Activated CD4-positive, alpha-beta memory T cell treated with anti-CD3 and anti-CD28 coated beads, Interleukin-2, amount 10 ng/mL, durations not matched to agents 7 days and 5 days (primary cell): ENCODE measurements around the gene PPP4R4. TPM values are rescaled to one million over a fixed set of nuclear protein-coding genes. Genes with fewer than 3 reads are reported as not detected.
"Not testable (repeated sequence)": the region's sequence is repeated elsewhere in the genome, so short reads cannot be mapped to it uniquely, and the experiment has no call there.

Experiments used
- CTCF ChIA-PET: fragments of 350-600 bp; sonication (Branson Sonifier 250); formaldehyde crosslinking; loops from one replicate; lab custom pipeline; 2021; ENCODE audit warnings: antibody characterized with exemption, inconsistent platforms; lab: Charles Lee
- POLR2A ChIA-PET: fragments of 350-600 bp; sonication (Branson Sonifier 250); formaldehyde crosslinking; loops from one replicate; lab custom pipeline; 2021; ENCODE audit warnings: antibody characterized with exemption; lab: Charles Lee
- DNase-seq: peaks from one replicate; pipeline ENCODE4 v3.0.0-alpha.2; 2020
- H3K27ac Mint-ChIP-seq: one replicate; pipeline ENCODE4 v1.8.0; 2021; ENCODE audit warnings: mild to moderate bottlenecking, mixed read lengths
- H3K27me3 Mint-ChIP-seq: one replicate; pipeline ENCODE4 v1.8.0; 2021; ENCODE audit warnings: mixed read lengths
- H3K36me3 Mint-ChIP-seq: one replicate; pipeline ENCODE4 v1.8.0; 2021; ENCODE audit warnings: low read depth, mixed read lengths
- H3K4me1 Mint-ChIP-seq: one replicate; pipeline ENCODE4 v1.8.0; 2021; ENCODE audit warnings: mixed read lengths
- H3K4me3 Mint-ChIP-seq: one replicate; pipeline ENCODE4 v1.8.0; 2021; ENCODE audit warnings: mild to moderate bottlenecking, mixed read lengths
- H3K9me3 Mint-ChIP-seq: one replicate; pipeline ENCODE4 v1.8.0; 2021; ENCODE audit warnings: mixed read lengths
- total RNA-seq, 2 experiments: library from RNA; stranded (reverse); gene quantifications; one replicate each; pipeline ENCODE4 v1.2.3, GENCODE V29; 2021

Gene PPP4R4
- total RNA-seq, 2 experiments from 2014 or later: 3.3 to 4.9 TPM

DNA sequence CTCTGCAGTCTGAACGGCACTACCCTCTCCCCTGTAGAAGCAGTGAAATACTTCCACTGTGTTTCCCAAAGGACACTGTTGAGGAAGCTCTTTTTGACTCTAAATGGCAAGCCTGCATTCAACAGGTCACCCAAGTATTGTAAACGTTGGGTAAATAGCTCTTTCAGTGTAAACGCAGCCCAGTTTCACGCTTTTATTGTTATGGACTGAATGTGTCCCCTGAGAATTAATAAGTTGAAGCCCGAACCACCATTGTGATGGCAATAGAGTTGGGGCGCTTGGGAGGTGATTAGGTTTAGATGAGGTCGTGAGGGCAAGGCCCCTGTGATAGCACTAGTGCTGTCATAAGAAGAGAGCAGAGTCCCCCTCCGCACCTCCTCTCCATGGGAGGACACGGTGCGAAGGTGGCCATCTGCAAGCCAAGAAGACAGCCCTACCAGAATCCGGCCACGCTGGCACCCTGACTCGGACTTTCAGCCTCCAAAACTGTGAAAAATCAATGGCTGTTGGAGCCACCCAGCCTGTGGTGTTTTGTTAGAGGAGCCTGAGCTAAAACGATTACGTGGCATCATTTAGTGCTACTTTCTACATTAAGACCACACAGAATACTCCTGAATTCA lies 117.9 kb downstream of the PPP4R4 start:
- H3K4me1 Mint-ChIP-seq: peaks cover 8% of the 10 kb centered on the region
- H3K27ac Mint-ChIP-seq: no peak overlapping the region
- H3K9me3 Mint-ChIP-seq: no peaks in the 10 kb centered on the region
- CTCF ChIA-PET: no interaction called here
- POLR2A ChIA-PET: no interaction called here
- no peaks in the 10 kb centered on the region for H3K27me3 Mint-ChIP-seq
- no peaks in the 10 kb centered on the region for H3K36me3 Mint-ChIP-seq
- DNase-seq: no peak
- no peak overlapping the region for H3K4me3 Mint-ChIP-seq

DNA sequence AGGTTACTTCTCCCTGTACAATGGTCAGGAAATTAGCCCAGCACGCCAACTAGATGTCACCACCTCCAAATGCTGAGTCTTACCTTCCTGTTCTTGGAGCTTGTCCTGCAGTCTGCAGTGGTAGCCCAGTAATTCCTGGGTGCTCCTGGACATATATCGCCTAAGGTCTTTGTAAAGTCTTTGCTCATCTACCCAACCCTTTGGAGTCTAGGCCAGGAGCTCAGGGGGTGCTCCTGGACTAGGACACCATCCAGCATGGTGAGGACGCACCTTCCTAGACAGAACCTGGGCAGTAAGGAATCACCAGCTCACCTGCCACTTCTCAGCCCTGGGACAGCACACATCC lies 118.4 kb downstream of the PPP4R4 start:
- no peaks in the 10 kb centered on the region for H3K9me3 Mint-ChIP-seq
- H3K27ac Mint-ChIP-seq: no peak overlapping the region
- POLR2A ChIA-PET: no interaction called here
- H3K27me3 Mint-ChIP-seq: no peaks in the 10 kb centered on the region
- H3K4me3 Mint-ChIP-seq: no peak overlapping the region
- no peaks in the 10 kb centered on the region for H3K36me3 Mint-ChIP-seq
- peaks cover 4% of the 10 kb centered on the region for H3K4me1 Mint-ChIP-seq
- DNase-seq: no peak
- CTCF ChIA-PET: no interaction called here

DNA sequence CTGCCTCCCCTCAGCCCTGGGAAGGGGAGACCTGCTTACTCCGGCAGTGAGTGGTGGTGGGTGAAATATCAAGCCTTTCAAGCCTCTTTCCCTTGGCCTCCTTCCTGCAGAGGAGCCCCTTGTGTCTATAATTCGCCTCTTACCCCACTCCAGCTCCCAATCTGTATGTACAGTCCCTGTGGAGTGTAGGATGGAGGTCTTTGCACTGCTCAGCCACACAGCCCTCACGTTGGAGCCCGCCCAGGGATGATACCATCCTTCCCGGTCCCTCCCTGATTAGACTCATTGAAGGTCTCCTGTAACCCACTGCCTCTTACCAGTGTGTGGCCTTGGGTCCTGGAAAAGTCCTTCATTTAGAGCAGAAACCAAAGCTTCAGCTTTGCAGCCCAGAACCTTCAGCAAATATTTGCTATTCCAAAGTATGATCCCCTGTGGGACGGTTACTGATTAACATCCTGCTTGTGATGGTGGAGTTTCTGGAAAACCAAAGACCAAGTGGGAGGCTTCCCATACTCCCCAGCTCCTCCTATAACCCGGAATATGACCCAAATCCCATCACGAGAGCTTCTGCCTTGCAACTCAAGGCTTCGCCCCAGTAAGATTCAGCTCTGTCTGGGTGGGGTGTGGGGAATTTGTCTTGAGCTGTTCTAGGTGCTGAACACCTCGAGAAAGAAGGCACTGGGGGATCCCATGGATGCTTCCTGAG lies 118.9 kb downstream of the PPP4R4 start, which contains the start of gene SERPINA10:
Gene SERPINA10, minus strand, starts transcription at position 397 of the 706 bp plus-strand sequence. CDS start 2,675 bp downstream, outside the sequence.
- H3K27me3 Mint-ChIP-seq: no peaks in the 10 kb centered on the region
- ChIA-PET POLR2A (no interaction called here), CTCF (no interaction called here)
- no peaks in the 10 kb centered on the region for H3K36me3 Mint-ChIP-seq
- no peak for DNase-seq
- H3K9me3 Mint-ChIP-seq: no peaks in the 10 kb centered on the region
- H3K4me3 Mint-ChIP-seq: no peak within 1 kb of the TSS
- no peaks in the 10 kb centered on the region for H3K4me1 Mint-ChIP-seq
- H3K27ac Mint-ChIP-seq: no peak within 1 kb of the TSS

DNA sequence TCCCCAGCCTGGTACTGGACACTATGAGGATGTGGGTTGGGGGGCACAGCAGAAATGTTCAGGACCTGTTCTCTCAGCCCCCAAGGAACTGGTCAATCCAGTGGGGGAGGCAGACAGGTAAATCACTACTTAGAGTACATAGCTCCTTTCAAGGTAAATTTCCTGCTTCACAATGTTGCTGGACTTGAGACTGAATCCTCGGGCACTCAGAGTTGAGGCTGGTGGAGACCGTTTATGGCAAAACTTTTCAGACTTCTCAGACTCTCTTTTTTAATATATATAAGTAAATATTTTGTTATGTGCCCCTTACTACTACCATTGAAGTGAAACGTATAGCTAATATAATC lies 119.4 kb downstream of the PPP4R4 start:
- CTCF ChIA-PET: no interaction called here
- Mint-ChIP-seq H3K9me3 (no peaks in the 10 kb centered on the region), H3K27me3 (no peaks in the 10 kb centered on the region), H3K4me3 (no peak overlapping the region), H3K4me1 (no peaks in the 10 kb centered on the region), H3K36me3 (no peaks in the 10 kb centered on the region), H3K27ac (no peak overlapping the region)
- no peak for DNase-seq
- POLR2A ChIA-PET: no interaction called here

DNA sequence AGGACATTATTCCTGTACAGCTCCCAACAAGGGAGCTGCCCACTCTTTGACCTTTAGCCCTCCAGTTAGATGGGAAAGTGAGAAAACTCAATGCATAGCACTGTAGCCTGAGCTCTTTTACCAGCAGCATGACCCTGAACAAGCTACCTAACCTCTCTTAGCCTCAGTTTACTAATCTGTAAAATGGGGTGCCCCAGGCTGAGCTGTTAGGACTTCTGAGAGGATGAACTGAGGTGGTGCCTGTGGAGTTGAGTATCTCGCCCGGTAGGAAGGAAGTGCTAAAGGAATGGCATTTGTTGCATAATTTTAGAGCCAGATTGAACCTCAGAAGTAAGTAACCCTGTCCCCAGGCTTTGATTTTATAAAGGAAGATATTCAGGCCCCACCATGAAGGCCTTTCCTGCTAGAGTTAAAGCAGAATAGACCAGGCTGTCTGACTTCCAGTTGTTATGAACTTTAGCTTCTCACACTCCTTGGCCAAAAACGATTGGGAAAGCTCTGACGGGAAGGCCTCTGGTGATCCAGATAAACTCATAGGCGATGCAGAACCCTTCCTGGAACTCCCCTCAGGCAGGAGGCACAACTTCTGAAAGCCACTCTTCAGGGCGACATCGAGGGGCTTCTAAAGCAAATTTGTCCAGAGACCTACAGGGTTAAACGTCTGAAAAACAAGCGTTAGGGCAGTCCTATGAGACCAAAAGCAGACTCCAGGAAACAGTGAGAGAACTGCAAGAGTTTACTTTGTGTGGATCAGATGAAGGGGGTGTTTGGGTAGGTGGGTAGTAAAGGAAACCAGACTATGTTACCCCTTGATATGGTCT lies 121.4 kb downstream of the PPP4R4 start:
- peaks cover 3% of the 10 kb centered on the region for H3K9me3 Mint-ChIP-seq
- no peak overlapping the region for H3K4me3 Mint-ChIP-seq
- no peaks in the 10 kb centered on the region for H3K36me3 Mint-ChIP-seq
- no peaks in the 10 kb centered on the region for H3K4me1 Mint-ChIP-seq
- no peak overlapping the region for H3K27ac Mint-ChIP-seq
- no peak for DNase-seq
- CTCF ChIA-PET: no interaction called here
- POLR2A ChIA-PET: no interaction called here
- no peaks in the 10 kb centered on the region for H3K27me3 Mint-ChIP-seq

DNA sequence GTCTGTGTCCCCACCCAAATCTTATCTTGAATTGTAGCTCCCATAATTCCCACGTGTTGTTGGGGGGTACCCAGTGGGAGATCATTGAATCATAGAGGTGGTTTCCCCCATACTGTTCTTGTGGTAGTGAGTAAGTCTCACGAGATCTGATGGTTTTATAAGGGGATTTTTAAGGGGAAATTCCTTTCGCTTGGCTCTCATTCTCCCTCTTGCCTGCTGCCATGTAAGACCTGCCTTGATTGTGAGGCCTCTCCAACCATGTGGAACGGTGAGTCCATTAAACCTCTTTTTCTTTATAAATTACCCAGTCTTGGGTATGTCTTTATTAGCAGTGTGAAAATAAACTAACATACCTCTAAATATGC lies 122.0 kb downstream of the PPP4R4 start:
- H3K9me3 Mint-ChIP-seq, DNase-seq, H3K27ac Mint-ChIP-seq, CTCF ChIA-PET, H3K36me3 Mint-ChIP-seq, H3K4me1 Mint-ChIP-seq, H3K4me3 Mint-ChIP-seq, POLR2A ChIA-PET, H3K27me3 Mint-ChIP-seq: not testable (repeated sequence)

DNA sequence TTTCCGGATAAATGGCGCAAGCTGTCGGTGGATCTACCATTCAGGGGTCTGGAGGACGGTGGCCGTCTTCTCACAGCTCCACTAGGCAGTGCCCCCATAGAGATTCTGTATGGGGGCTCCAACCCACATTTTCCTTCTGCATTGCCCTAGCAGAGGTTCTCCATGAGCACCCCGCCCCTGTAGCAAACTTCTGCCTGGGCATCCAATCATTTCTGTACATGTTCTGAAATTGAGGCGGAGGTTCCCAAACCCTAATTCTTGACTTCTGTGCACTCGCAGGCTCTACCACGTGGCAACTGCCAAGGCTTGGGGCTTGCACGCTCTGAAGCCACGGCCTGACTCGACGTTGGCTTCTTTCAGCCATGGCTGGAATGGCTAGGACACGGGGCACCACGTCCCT lies 124.0 kb downstream of the PPP4R4 start:
- Mint-ChIP-seq H3K4me1 (no peaks in the 10 kb centered on the region), H3K27ac (no peak overlapping the region), H3K36me3 (no peaks in the 10 kb centered on the region), H3K27me3 (no peaks in the 10 kb centered on the region), H3K4me3 (no peak overlapping the region), H3K9me3 (peaks cover 3% of the 10 kb centered on the region)
- no peak for DNase-seq
- ChIA-PET CTCF (no interaction called here), POLR2A (no interaction called here)

DNA sequence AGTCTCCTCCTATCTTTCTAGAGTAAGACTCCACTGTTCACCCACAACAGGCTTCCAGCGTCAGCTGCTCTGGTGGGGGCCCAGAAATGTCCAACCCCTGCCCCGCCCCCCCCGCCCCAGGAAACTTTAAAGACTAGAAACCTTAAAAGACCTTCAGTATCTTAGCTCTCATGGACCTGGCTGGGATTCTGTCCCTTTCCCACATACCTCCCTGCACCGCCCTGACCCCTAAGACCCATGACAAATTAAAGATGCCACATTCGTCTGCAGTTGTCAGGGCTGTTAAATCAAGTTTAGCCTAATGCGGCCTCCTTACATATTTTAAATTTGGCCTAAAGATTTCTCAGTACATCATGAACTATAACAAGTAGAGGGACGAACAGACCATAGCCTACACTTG lies 129.0 kb downstream of the PPP4R4 start:
- no peaks in the 10 kb centered on the region for H3K36me3 Mint-ChIP-seq

DNA sequence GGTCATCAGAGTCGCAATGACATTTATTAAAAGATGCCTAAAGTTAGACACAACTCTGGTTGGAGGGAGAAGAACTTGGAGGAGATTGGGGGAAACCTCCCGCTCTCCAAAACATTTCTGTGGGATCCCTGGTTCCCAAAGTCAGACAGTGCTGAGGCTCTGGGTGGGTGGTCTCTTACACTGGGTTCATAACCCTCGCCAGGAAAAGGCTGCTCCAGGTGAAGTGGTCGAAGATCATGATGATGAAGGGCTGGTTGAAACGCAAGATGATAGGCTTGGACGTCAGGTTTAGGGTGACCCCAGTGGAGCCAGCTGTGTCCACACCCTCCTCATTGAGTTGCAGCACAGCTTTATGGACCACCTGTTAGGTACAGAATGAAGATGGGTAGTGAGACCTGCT lies 130.1 kb downstream of the PPP4R4 start:
- Mint-ChIP-seq H3K36me3 (no peaks in the 10 kb centered on the region), H3K4me1 (no peaks in the 10 kb centered on the region), H3K27me3 (no peaks in the 10 kb centered on the region), H3K4me3 (no peak overlapping the region), H3K9me3 (peaks cover 14% of the 10 kb centered on the region), H3K27ac (no peak overlapping the region)
- CTCF ChIA-PET: no interaction called here
- POLR2A ChIA-PET: no interaction called here
- no peak for DNase-seq

More for the DNA sequence above, 129.0 kb downstream of the PPP4R4 start:
- H3K27me3 Mint-ChIP-seq: no peaks in the 10 kb centered on the region
- no peak overlapping the region for H3K27ac Mint-ChIP-seq
- H3K4me3 Mint-ChIP-seq: no peak overlapping the region
- ChIA-PET CTCF (no interaction called here), POLR2A (no interaction called here)
- no peaks in the 10 kb centered on the region for H3K4me1 Mint-ChIP-seq
- peaks cover 8% of the 10 kb centered on the region for H3K9me3 Mint-ChIP-seq
- no peak for DNase-seq

DNA sequence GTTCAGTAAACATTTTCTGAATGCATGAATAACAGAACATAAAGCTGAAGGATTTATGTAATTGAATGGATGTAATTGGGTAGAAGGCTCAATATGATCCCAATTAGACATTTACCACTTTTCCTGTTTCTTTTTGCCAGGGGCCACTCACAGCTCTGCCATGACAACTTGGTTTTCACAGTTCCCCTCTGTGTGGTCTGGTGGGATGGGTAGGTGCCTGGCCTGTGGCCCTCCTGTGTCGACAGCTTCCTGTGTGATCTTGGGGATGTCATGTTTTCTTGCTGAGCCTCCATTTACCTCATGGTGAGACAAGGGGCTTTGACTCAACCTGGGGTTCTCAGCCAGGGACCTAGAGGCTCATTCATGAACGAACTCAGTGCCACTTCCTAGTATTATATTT lies 131.5 kb downstream of the PPP4R4 start:
- no peak for DNase-seq
- Mint-ChIP-seq H3K4me1 (no peaks in the 10 kb centered on the region), H3K27ac (no peak overlapping the region), H3K36me3 (no peaks in the 10 kb centered on the region), H3K27me3 (no peaks in the 10 kb centered on the region), H3K4me3 (no peak overlapping the region), H3K9me3 (peaks cover 12% of the 10 kb centered on the region)
- ChIA-PET POLR2A (no interaction called here), CTCF (interaction anchor here (1.0 kb wide), 1 partner anchor 270 kb away, joined by 3 read pairs; no protein-coding TSS in a partner anchor)

DNA sequence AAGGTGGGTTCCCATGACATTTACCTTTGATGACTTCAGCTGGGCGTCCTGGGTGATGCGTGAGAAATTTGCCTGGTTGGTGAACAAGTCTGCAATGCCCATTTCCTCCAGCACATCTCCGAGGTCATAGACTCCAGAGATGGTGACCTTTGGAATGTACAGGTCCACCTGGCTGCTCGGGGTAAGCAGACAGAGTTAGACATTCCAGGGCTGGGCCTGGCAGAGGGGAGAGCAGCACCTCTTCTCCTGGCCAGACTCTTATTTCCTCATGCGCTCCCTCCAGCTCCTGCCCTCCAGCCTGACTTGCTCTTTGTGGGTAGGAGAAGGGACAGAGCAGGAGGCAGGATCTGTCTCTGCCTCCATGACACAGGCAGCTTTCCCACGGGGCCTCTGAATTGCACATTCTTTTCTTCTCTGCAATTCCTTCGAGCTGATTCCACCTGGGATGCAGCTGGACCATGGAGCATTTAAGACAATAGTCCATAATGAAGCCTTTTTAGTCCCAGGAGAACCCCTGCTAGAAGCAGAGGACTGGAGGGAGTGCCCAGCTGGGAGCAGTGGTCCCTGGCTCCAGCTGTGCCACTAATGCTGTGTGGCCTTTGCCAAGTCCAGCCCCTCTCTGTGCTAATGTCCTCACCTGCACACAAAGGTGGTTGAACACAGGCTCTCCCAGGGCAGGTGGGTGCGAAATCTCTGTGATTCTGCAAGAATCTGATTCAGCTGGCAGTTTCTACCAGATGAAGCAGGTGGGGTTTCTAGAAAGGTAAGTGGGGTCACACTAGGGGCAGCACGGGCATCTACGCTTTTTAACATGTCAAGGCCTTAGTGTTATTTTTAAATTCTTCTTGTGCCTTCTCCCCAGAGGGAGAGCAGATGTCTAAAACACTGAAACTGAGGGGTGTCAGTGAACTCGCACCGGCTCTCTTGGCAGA lies 132.2 kb downstream of the PPP4R4 start:
- Mint-ChIP-seq H3K9me3 (peaks cover 12% of the 10 kb centered on the region), H3K4me1 (no peaks in the 10 kb centered on the region), H3K36me3 (no peaks in the 10 kb centered on the region), H3K4me3 (no peak overlapping the region), H3K27ac (no peak overlapping the region), H3K27me3 (no peaks in the 10 kb centered on the region)
- POLR2A ChIA-PET: no interaction called here
- DNase-seq: no peak
- CTCF ChIA-PET: interaction anchor here (1.0 kb wide), 1 partner anchor 270 kb away, joined by 3 read pairs; no protein-coding TSS in a partner anchor

DNA sequence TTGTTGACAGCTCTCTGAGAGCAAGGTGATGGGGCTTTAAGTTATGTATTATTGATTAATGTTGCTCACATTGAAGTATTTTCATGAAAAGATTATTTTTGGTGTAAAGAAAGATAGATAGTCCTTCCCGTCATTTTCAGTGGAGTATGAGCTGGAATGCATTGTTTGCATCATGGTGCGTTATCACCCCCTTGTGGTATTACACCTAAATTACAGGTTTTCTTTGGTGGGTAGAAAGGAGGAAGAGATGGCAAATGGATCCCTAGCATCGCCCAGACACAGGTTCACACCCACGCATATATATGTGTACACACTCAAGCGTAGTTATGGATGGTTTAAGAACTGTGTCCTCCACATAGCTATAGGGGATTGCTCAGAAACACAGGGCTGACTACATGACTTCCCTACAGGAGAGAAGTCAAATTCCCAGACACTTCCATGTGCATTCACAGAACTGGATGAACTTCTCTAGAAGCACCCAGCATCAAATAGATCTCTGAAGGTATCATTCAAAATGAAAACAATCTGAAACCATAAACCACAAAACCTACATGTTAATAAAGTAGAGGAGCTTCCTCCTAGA lies 133.4 kb downstream of the PPP4R4 start:
- no peaks in the 10 kb centered on the region for H3K36me3 Mint-ChIP-seq
- no peaks in the 10 kb centered on the region for H3K27me3 Mint-ChIP-seq
- H3K9me3 Mint-ChIP-seq: peaks cover 12% of the 10 kb centered on the region
- H3K4me1 Mint-ChIP-seq: no peaks in the 10 kb centered on the region
- no peak for DNase-seq
- POLR2A ChIA-PET: no interaction called here
- CTCF ChIA-PET: no interaction called here
- no peak overlapping the region for H3K27ac Mint-ChIP-seq
- no peak overlapping the region for H3K4me3 Mint-ChIP-seq
